ENCODE results near the gene PSMD6. TPM values are rescaled to one million over a fixed set of nuclear protein-coding genes. Genes with fewer than 3 reads are reported as not detected.

The PSMD6 gene
- 46.8 and 51.5 TPM in 2 replicates for total RNA-seq

DNA sequence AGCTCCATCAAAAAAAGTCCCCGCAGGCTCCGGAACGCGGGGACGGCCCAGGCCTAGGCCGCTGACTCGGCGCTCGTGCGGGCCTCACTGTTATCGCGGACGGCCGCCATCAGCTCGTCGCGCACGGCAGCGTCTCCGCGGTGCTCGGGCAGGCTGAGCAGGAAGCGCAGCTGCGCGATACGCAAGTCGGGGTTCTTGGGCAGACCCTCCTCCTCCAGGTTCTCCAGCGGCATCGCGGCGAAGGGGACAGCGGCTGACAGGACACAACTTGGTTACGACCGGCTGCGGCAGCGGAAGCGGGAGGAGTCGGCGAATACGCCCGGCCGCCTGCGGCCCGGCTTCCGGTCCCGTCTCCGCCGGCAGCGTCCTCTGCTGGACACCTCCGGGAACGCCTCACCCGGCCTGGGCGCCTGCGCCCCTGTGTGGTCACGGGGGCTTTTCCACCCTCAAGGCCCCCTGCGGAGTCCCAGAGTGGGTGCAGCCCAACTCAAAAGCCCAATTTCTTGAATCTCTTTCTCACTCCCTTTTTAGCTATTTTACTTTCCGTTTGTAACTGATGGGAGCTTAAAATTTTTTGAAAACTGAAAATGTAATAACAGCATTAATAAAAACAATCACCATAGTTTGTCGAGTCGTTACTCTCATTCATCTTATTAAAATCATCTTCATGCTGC is at the start of gene PSMD6:
TSS of gene PSMD6 (minus strand) at position 308 of the 674 bp plus-strand sequence. CDS start at position 233, 75 bp downstream.

Other genes with a start within 250 kb of the PSMD6 start
- not detected in 2 replicates for gene C3orf49, start 204.2 kb downstream of the PSMD6 start, total RNA-seq
- gene THOC7, start 159.7 kb downstream of the PSMD6 start, total RNA-seq, result 41.7 and 63.9 TPM in 2 replicates
- gene ATXN7, start 159.6 kb downstream of the PSMD6 start, total RNA-seq, result 13.4 and 19.7 TPM in 2 replicates
- not detected in 2 replicates for gene SCAANT1, start 111.1 kb downstream of the PSMD6 start, total RNA-seq
- 35.1 and 39.5 TPM in 2 replicates for gene PRICKLE2, start 202.0 kb upstream of the PSMD6 start, total RNA-seq

All from cardiac ventricle fibroblast (primary cell).